Esophagus muscularis mucosa (tissue), 4 donors: Measurements from ENCODE around the gene DIDO1.

Source experiments
- CTCF ChIP-seq, 3 experiments: fragments of 200-600 bp in 2 of 3; fragments of 450-650 bp in 1 of 3; sonication (generic) in 2 of 3; IDR thresholded peaks; one replicate each; pipeline ENCODE4 v1.5.1; 2017 to 2019; ENCODE audit warnings: antibody characterized with exemption in 3 of 3, mild to moderate bottlenecking in 2 of 3, moderate library complexity in 1 of 3
- EP300 ChIP-seq: sonication (generic); formaldehyde crosslinking; IDR thresholded peaks from one replicate; pipeline ENCODE4 v1.6.1; 2017; ENCODE audit warnings: antibody characterized with exemption
- POLR2A ChIP-seq: fragments of 450-650 bp; IDR thresholded peaks from one replicate; pipeline ENCODE4 v1.6.1; 2017; ENCODE audit warnings: antibody characterized with exemption, moderate library complexity, mild to moderate bottlenecking, low read depth
- POLR2AphosphoS5 ChIP-seq, 2 donors: sonication (generic); formaldehyde crosslinking; IDR thresholded peaks; one replicate each; pipeline ENCODE4 v1.6.1; 2017; ENCODE audit warnings: antibody characterized with exemption in 2 of 2

- TF ChIP-seq POLR2AphosphoS5 (IDR thresholded peaks at IDR 0.05) (no peak), POLR2A (no peak), CTCF (IDR thresholded peaks at IDR 0.05) (no peak), EP300 (no peak)
These were observed 19.6 kb upstream of the DIDO1 start for GRCh38 chr20:62945771-62946339.
